ENCODE results near the gene TMEM131.

Gene TMEM131

GRCh38 chr2:97969081-97970067 lies 26.4 kb downstream of the TMEM131 start:
- H3K27me3 ChIP-seq (ENCODE audit: control insufficient read depth, insufficient read depth, low read length) = no peaks in the 10 kb centered on the region
- no peaks in the 10 kb centered on the region for H3K4me1 ChIP-seq (ENCODE audit: control insufficient read depth, insufficient read depth, low read length)
- no peak for DNase-seq (ENCODE audit: low read depth, low spot score)
- no peak overlapping the region for H3K27ac ChIP-seq (ENCODE audit: low read length)
- H3K4me3 ChIP-seq (ENCODE audit: low read length) = no peak overlapping the region
- no peaks in the 10 kb centered on the region for H3K9me3 ChIP-seq (ENCODE audit: control insufficient read depth, insufficient read depth, low read length)
- WGBS (ENCODE audit: insufficient coverage, insufficient read length) = no CpG with 5 or more reads among the region's 4 CpGs
- no peaks in the 10 kb centered on the region for H3K36me3 ChIP-seq (ENCODE audit: control insufficient read depth, insufficient read depth, low read length)

GRCh38 chr2:97967931-97968627 lies 27.7 kb downstream of the TMEM131 start:
- Histone ChIP-seq H3K4me3 (ENCODE audit: low read length) (no peak overlapping the region), H3K4me1 (ENCODE audit: control insufficient read depth, insufficient read depth, low read length) (no peaks in the 10 kb centered on the region), H3K27ac (ENCODE audit: low read length) (no peak overlapping the region), H3K9me3 (ENCODE audit: control insufficient read depth, insufficient read depth, low read length) (no peaks in the 10 kb centered on the region), H3K36me3 (ENCODE audit: control insufficient read depth, insufficient read depth, low read length) (no peaks in the 10 kb centered on the region), H3K27me3 (ENCODE audit: control insufficient read depth, insufficient read depth, low read length) (no peaks in the 10 kb centered on the region)
- DNase-seq (ENCODE audit: low read depth, low spot score) = no peak
- no CpG with 5 or more reads among the region's 7 CpGs for WGBS (ENCODE audit: insufficient coverage, insufficient read length)

GRCh38 chr2:97967216-97967592 lies 28.5 kb downstream of the TMEM131 start:
- no peaks in the 10 kb centered on the region for H3K36me3 ChIP-seq (ENCODE audit: control insufficient read depth, insufficient read depth, low read length)
- no peaks in the 10 kb centered on the region for H3K9me3 ChIP-seq (ENCODE audit: control insufficient read depth, insufficient read depth, low read length)
- H3K4me1 ChIP-seq (ENCODE audit: control insufficient read depth, insufficient read depth, low read length) = no peaks in the 10 kb centered on the region
- no peaks in the 10 kb centered on the region for H3K27me3 ChIP-seq (ENCODE audit: control insufficient read depth, insufficient read depth, low read length)
- no peak overlapping the region for H3K27ac ChIP-seq (ENCODE audit: low read length)
- no peak overlapping the region for H3K4me3 ChIP-seq (ENCODE audit: low read length)
- DNase-seq (ENCODE audit: low read depth, low spot score) = no peak

- Histone ChIP-seq H3K36me3 (ENCODE audit: control insufficient read depth, insufficient read depth, low read length) (no peaks in the 10 kb centered on the region), H3K4me1 (ENCODE audit: control insufficient read depth, insufficient read depth, low read length) (no peaks in the 10 kb centered on the region), H3K27ac (ENCODE audit: low read length) (no peak overlapping the region), H3K27me3 (ENCODE audit: control insufficient read depth, insufficient read depth, low read length) (no peaks in the 10 kb centered on the region), H3K9me3 (ENCODE audit: control insufficient read depth, insufficient read depth, low read length) (no peaks in the 10 kb centered on the region), H3K4me3 (ENCODE audit: low read length) (no peak overlapping the region)
- WGBS (ENCODE audit: insufficient coverage, insufficient read length) = no CpG with 5 or more reads among the region's 3 CpGs
- DNase-seq (ENCODE audit: low read depth, low spot score) = no peak
These were observed 29.1 kb downstream of the TMEM131 start for GRCh38 chr2:97966545-97967215.

GRCh38 chr2:97965116-97965515 lies 30.6 kb downstream of the TMEM131 start:
- WGBS (ENCODE audit: insufficient coverage, insufficient read length) = no CpG with 5 or more reads among the region's 12 CpGs
- no peaks in the 10 kb centered on the region for H3K27me3 ChIP-seq (ENCODE audit: control insufficient read depth, insufficient read depth, low read length)

GRCh38 chr2:97963880-97964279 lies 31.9 kb downstream of the TMEM131 start:
- WGBS (ENCODE audit: insufficient coverage, insufficient read length) = no CpG with 5 or more reads among the region's 1 CpG
- H3K27me3 ChIP-seq (ENCODE audit: control insufficient read depth, insufficient read depth, low read length) = no peaks in the 10 kb centered on the region
- H3K9me3 ChIP-seq (ENCODE audit: control insufficient read depth, insufficient read depth, low read length) = no peaks in the 10 kb centered on the region
- H3K27ac ChIP-seq (ENCODE audit: low read length) = no peak overlapping the region
- no peak for DNase-seq (ENCODE audit: low read depth, low spot score)
- H3K36me3 ChIP-seq (ENCODE audit: control insufficient read depth, insufficient read depth, low read length) = no peaks in the 10 kb centered on the region
- no peak overlapping the region for H3K4me3 ChIP-seq (ENCODE audit: low read length)
- no peaks in the 10 kb centered on the region for H3K4me1 ChIP-seq (ENCODE audit: control insufficient read depth, insufficient read depth, low read length)

More at GRCh38 chr2:97965116-97965515, 30.6 kb downstream of the TMEM131 start:
- Histone ChIP-seq H3K27ac (ENCODE audit: low read length) (no peak overlapping the region), H3K9me3 (ENCODE audit: control insufficient read depth, insufficient read depth, low read length) (no peaks in the 10 kb centered on the region), H3K4me1 (ENCODE audit: control insufficient read depth, insufficient read depth, low read length) (no peaks in the 10 kb centered on the region), H3K36me3 (ENCODE audit: control insufficient read depth, insufficient read depth, low read length) (no peaks in the 10 kb centered on the region), H3K4me3 (ENCODE audit: low read length) (no peak overlapping the region)
- DNase-seq (ENCODE audit: low read depth, low spot score) = no peak

- H3K4me3 ChIP-seq (ENCODE audit: low read length) = no peak overlapping the region
- H3K27ac ChIP-seq (ENCODE audit: low read length) = no peak overlapping the region
- H3K9me3 ChIP-seq (ENCODE audit: control insufficient read depth, insufficient read depth, low read length) = no peaks in the 10 kb centered on the region
- no peaks in the 10 kb centered on the region for H3K36me3 ChIP-seq (ENCODE audit: control insufficient read depth, insufficient read depth, low read length)
- H3K27me3 ChIP-seq (ENCODE audit: control insufficient read depth, insufficient read depth, low read length) = no peaks in the 10 kb centered on the region
- no peak for DNase-seq (ENCODE audit: low read depth, low spot score)
- H3K4me1 ChIP-seq (ENCODE audit: control insufficient read depth, insufficient read depth, low read length) = no peaks in the 10 kb centered on the region
These were observed 32.7 kb downstream of the TMEM131 start for GRCh38 chr2:97963079-97963406.

- no peaks in the 10 kb centered on the region for H3K27me3 ChIP-seq (ENCODE audit: control insufficient read depth, insufficient read depth, low read length)
- H3K4me3 ChIP-seq (ENCODE audit: low read length) = no peak overlapping the region
- H3K36me3 ChIP-seq (ENCODE audit: control insufficient read depth, insufficient read depth, low read length) = no peaks in the 10 kb centered on the region
- H3K9me3 ChIP-seq (ENCODE audit: control insufficient read depth, insufficient read depth, low read length) = no peaks in the 10 kb centered on the region
- H3K27ac ChIP-seq (ENCODE audit: low read length) = no peak overlapping the region
- DNase-seq (ENCODE audit: low read depth, low spot score) = no peak
- no CpG with 5 or more reads among the region's 5 CpGs for WGBS (ENCODE audit: insufficient coverage, insufficient read length)
- H3K4me1 ChIP-seq (ENCODE audit: control insufficient read depth, insufficient read depth, low read length) = no peaks in the 10 kb centered on the region
These were observed 34.2 kb downstream of the TMEM131 start for GRCh38 chr2:97961534-97961933.

- Histone ChIP-seq H3K4me3 (ENCODE audit: low read length) (no peak overlapping the region), H3K9me3 (ENCODE audit: control insufficient read depth, insufficient read depth, low read length) (no peaks in the 10 kb centered on the region), H3K4me1 (ENCODE audit: control insufficient read depth, insufficient read depth, low read length) (no peaks in the 10 kb centered on the region), H3K27me3 (ENCODE audit: control insufficient read depth, insufficient read depth, low read length) (no peaks in the 10 kb centered on the region), H3K27ac (ENCODE audit: low read length) (no peak overlapping the region), H3K36me3 (ENCODE audit: control insufficient read depth, insufficient read depth, low read length) (no peaks in the 10 kb centered on the region)
- WGBS (ENCODE audit: insufficient coverage, insufficient read length) = no CpG with 5 or more reads among the region's 2 CpGs
- no peak for DNase-seq (ENCODE audit: low read depth, low spot score)
These were observed 37.6 kb downstream of the TMEM131 start for GRCh38 chr2:97958184-97958583.

- no peak overlapping the region for H3K4me3 ChIP-seq (ENCODE audit: low read length)
- DNase-seq (ENCODE audit: low read depth, low spot score) = no peak
- no peaks in the 10 kb centered on the region for H3K4me1 ChIP-seq (ENCODE audit: control insufficient read depth, insufficient read depth, low read length)
These were observed 38.1 kb downstream of the TMEM131 start for GRCh38 chr2:97957432-97958183.

More at GRCh38 chr2:97957432-97958183, 38.1 kb downstream of the TMEM131 start:
- no peak overlapping the region for H3K27ac ChIP-seq (ENCODE audit: low read length)
- no peaks in the 10 kb centered on the region for H3K27me3 ChIP-seq (ENCODE audit: control insufficient read depth, insufficient read depth, low read length)
- no CpG with 5 or more reads among the region's 5 CpGs for WGBS (ENCODE audit: insufficient coverage, insufficient read length)
- H3K9me3 ChIP-seq (ENCODE audit: control insufficient read depth, insufficient read depth, low read length) = no peaks in the 10 kb centered on the region
- no peaks in the 10 kb centered on the region for H3K36me3 ChIP-seq (ENCODE audit: control insufficient read depth, insufficient read depth, low read length)

All from iPS DF 6.9 (cell line).